MG63 (cell line): ENCODE measurements around the gene ESYT2. TPM values are rescaled to one million over a fixed set of nuclear protein-coding genes. Genes with fewer than 3 reads are reported as not detected.

ENCODE experiments used
- DNase-seq: peaks from one replicate; pipeline ENCODE4 v3.0.0-alpha.2; 2020
- H3K27me3 ChIP-seq: fragments of 250-450 bp; sonication (Bioruptor Pico); 2 replicates; pipeline ENCODE4 v1.5.1; 2020; ENCODE audit warnings: mild to moderate bottlenecking, moderate library complexity
- H3K36me3 ChIP-seq: fragments of 250-450 bp; sonication (Bioruptor Pico); 2 replicates; pipeline ENCODE4 v1.5.1; 2020; ENCODE audit warnings: mild to moderate bottlenecking, moderate library complexity
- H3K4me3 ChIP-seq: fragments of 250-450 bp; sonication (Bioruptor Pico); 2 replicates; pipeline ENCODE4 v1.5.1; 2020; ENCODE audit warnings: mild to moderate bottlenecking, moderate library complexity
- H3K9me3 ChIP-seq: fragments of 250-450 bp; sonication (Bioruptor Pico); 2 replicates; pipeline ENCODE4 v1.5.1; 2020; ENCODE audit warnings: mild to moderate bottlenecking, moderate library complexity
- total RNA-seq: library from RNA; depleted of rRNA; stranded (reverse); fragments of >200 nt; shearing (Covaris generic); gene quantifications from 2 replicates; pipeline ENCODE4 v1.2.3, GENCODE V29; 2014; ENCODE audit warnings: low replicate concordance

The ESYT2 gene
- total RNA-seq, 1 experiment from 2014 or later: 38.2 TPM

- H3K27me3 ChIP-seq: no peaks in the 10 kb centered on the region
- no peaks in the 10 kb centered on the region for H3K9me3 ChIP-seq
- H3K36me3 ChIP-seq: no peaks in the 10 kb centered on the region; the same call in 1 of the 2 replicates
- DNase-seq: no peak
- H3K4me3 ChIP-seq: no peak overlapping the region
These were observed 32.6 kb downstream of the ESYT2 start for GRCh38 chr7:158796667-158797066.

- no peaks in the 10 kb centered on the region for H3K9me3 ChIP-seq
- H3K36me3 ChIP-seq: no peaks in the 10 kb centered on the region; the same call in 1 of the 2 replicates
- H3K4me3 ChIP-seq: no peak overlapping the region
- no peaks in the 10 kb centered on the region for H3K27me3 ChIP-seq
- DNase-seq: no peak
These were observed 34.0 kb downstream of the ESYT2 start for GRCh38 chr7:158795272-158795671.

GRCh38 chr7:158791107-158791506 is 38.2 kb downstream of the ESYT2 start:
- no peak for DNase-seq
- H3K9me3 ChIP-seq: no peaks in the 10 kb centered on the region
- H3K36me3 ChIP-seq: no peaks in the 10 kb centered on the region; the same call in 1 of the 2 replicates
- H3K27me3 ChIP-seq: no peaks in the 10 kb centered on the region
- H3K4me3 ChIP-seq: no peak overlapping the region

- DNase-seq: no peak
- no peaks in the 10 kb centered on the region for H3K9me3 ChIP-seq
- H3K27me3 ChIP-seq: no peaks in the 10 kb centered on the region
- no peaks in the 10 kb centered on the region; the same call in 1 of the 2 replicates for H3K36me3 ChIP-seq
- no peak overlapping the region for H3K4me3 ChIP-seq
These were observed 39.5 kb downstream of the ESYT2 start for GRCh38 chr7:158789842-158790241.

- Histone ChIP-seq H3K4me3 (no peak overlapping the region), H3K36me3 (peaks cover 3% of the 10 kb centered on the region), H3K9me3 (no peaks in the 10 kb centered on the region), H3K27me3 (no peaks in the 10 kb centered on the region)
- DNase-seq: no peak
These were observed 42.4 kb downstream of the ESYT2 start for GRCh38 chr7:158786898-158787297.

- no peak for DNase-seq
- Histone ChIP-seq H3K36me3 (peaks cover 11% of the 10 kb centered on the region), H3K27me3 (no peaks in the 10 kb centered on the region), H3K9me3 (no peaks in the 10 kb centered on the region), H3K4me3 (no peak overlapping the region)
These were observed 45.0 kb downstream of the ESYT2 start for GRCh38 chr7:158784270-158784669.

GRCh38 chr7:158783595-158783994 is 45.7 kb downstream of the ESYT2 start:
- no peak for DNase-seq
- H3K4me3 ChIP-seq: no peak overlapping the region
- H3K36me3 ChIP-seq: peaks cover 11% of the 10 kb centered on the region
- no peaks in the 10 kb centered on the region for H3K27me3 ChIP-seq
- no peaks in the 10 kb centered on the region for H3K9me3 ChIP-seq

- peak; percentile 21 for DNase-seq
- Histone ChIP-seq H3K36me3 (peaks cover 11% of the 10 kb centered on the region), H3K9me3 (no peaks in the 10 kb centered on the region), H3K27me3 (no peaks in the 10 kb centered on the region), H3K4me3 (no peak overlapping the region)
These were observed 46.4 kb downstream of the ESYT2 start for GRCh38 chr7:158782761-158783401.

- H3K27me3 ChIP-seq: no peaks in the 10 kb centered on the region
- DNase-seq: no peak
- H3K36me3 ChIP-seq: peaks cover 11% of the 10 kb centered on the region
- no peak overlapping the region for H3K4me3 ChIP-seq
- no peaks in the 10 kb centered on the region for H3K9me3 ChIP-seq
These were observed 47.2 kb downstream of the ESYT2 start for GRCh38 chr7:158781974-158782664.

- Histone ChIP-seq H3K27me3 (no peaks in the 10 kb centered on the region), H3K36me3 (peaks cover 11% of the 10 kb centered on the region), H3K4me3 (no peak overlapping the region), H3K9me3 (no peaks in the 10 kb centered on the region)
- DNase-seq: no peak
These were observed 47.9 kb downstream of the ESYT2 start for GRCh38 chr7:158781217-158781973.

- H3K36me3 ChIP-seq: peaks cover 11% of the 10 kb centered on the region
- no peaks in the 10 kb centered on the region for H3K27me3 ChIP-seq
- H3K4me3 ChIP-seq: no peak overlapping the region
- DNase-seq: no peak
- no peaks in the 10 kb centered on the region for H3K9me3 ChIP-seq
These were observed 50.0 kb downstream of the ESYT2 start for GRCh38 chr7:158779061-158780000.

GRCh38 chr7:158778471-158778870 is 50.8 kb downstream of the ESYT2 start:
- no peaks in the 10 kb centered on the region for H3K27me3 ChIP-seq
- H3K4me3 ChIP-seq: no peak overlapping the region
- no peaks in the 10 kb centered on the region for H3K9me3 ChIP-seq
- peaks cover 11% of the 10 kb centered on the region for H3K36me3 ChIP-seq
- no peak for DNase-seq

- DNase-seq: no peak
- Histone ChIP-seq H3K9me3 (no peaks in the 10 kb centered on the region), H3K27me3 (no peaks in the 10 kb centered on the region), H3K4me3 (no peak overlapping the region), H3K36me3 (peaks cover 11% of the 10 kb centered on the region)
These were observed 51.5 kb downstream of the ESYT2 start for GRCh38 chr7:158777793-158778192.

GRCh38 chr7:158776474-158776873 is 52.8 kb downstream of the ESYT2 start:
- Histone ChIP-seq H3K27me3 (no peaks in the 10 kb centered on the region), H3K9me3 (no peaks in the 10 kb centered on the region), H3K36me3 (peaks cover 7% of the 10 kb centered on the region; the same call in 1 of the 2 replicates), H3K4me3 (no peak overlapping the region)
- no peak for DNase-seq

GRCh38 chr7:158774952-158775351 is 54.4 kb downstream of the ESYT2 start:
- no peaks in the 10 kb centered on the region for H3K36me3 ChIP-seq
- no peak for DNase-seq

GRCh38 chr7:158772916-158773315 is 56.4 kb downstream of the ESYT2 start:
- no peaks in the 10 kb centered on the region for H3K27me3 ChIP-seq
- H3K4me3 ChIP-seq: no peak overlapping the region
- DNase-seq: no peak
- H3K36me3 ChIP-seq: no peaks in the 10 kb centered on the region
- H3K9me3 ChIP-seq: no peaks in the 10 kb centered on the region

More at GRCh38 chr7:158774952-158775351, 54.4 kb downstream of the ESYT2 start:
- H3K4me3 ChIP-seq: no peak overlapping the region
- no peaks in the 10 kb centered on the region for H3K27me3 ChIP-seq
- no peaks in the 10 kb centered on the region for H3K9me3 ChIP-seq
